Spinal cord (tissue), 10 donors: ENCODE measurements around the gene EIF6. TPM values are rescaled to one million over a fixed set of nuclear protein-coding genes. Genes with fewer than 3 reads are reported as not detected.

ENCODE experiments used
- DNase-seq, 6 donors: peaks; one replicate each; pipeline versions ENCODE4 v3.0.0 to v3.0.0-alpha.2; 2013 to 2015; ENCODE audit warnings: low spot score in 6 of 6, low read depth in 4 of 6
- H3K27ac ChIP-seq: one replicate; pipeline ENCODE4 v1.5.1; 2013; ENCODE audit warnings: low read depth, low read length, control low read depth
- H3K27me3 ChIP-seq: one replicate; pipeline ENCODE4 v1.6.1; 2013; ENCODE audit warnings: low read length; ENCODE audit not compliant: control insufficient read depth, insufficient read depth
- H3K36me3 ChIP-seq: one replicate; pipeline ENCODE4 v1.6.1; 2013; ENCODE audit warnings: low read length; ENCODE audit not compliant: control insufficient read depth, insufficient read depth
- H3K4me1 ChIP-seq: one replicate; pipeline ENCODE4 v1.6.1; 2013; ENCODE audit warnings: low read length; ENCODE audit not compliant: control insufficient read depth, insufficient read depth
- H3K4me3 ChIP-seq: one replicate; pipeline ENCODE4 v1.5.1; 2013; ENCODE audit warnings: low read depth, low read length, control low read depth
- H3K9me3 ChIP-seq: one replicate; pipeline ENCODE4 v1.6.1; 2013; ENCODE audit warnings: low read length; ENCODE audit not compliant: control insufficient read depth, insufficient read depth
- WGBS: methylation state at CpG from one replicate; pipeline ENCODE4 v1.1.5; 2013; ENCODE audit warnings: missing lambda C conversion rate; ENCODE audit not compliant: insufficient coverage; 5-methylcytosine and 5-hydroxymethylcytosine counted together
- polyA plus RNA-seq, 2 donors: library from polyadenylated mRNA; unstranded; fragments of 120-200 nt; gene quantifications; one replicate each; pipeline ENCODE4 v1.2.1, GENCODE V29; 2013; ENCODE audit not compliant: insufficient read length in 2 of 2
- total RNA-seq, 2 donors: library from RNA; depleted of rRNA in 1 of 2; stranded (reverse); fragments of 120-200 nt in 1 of 2; fragments of >200 nt in 1 of 2; gene quantifications; one replicate each; pipeline versions ENCODE4 v1.2.3 to v1.2.4, GENCODE V29; 2013 to 2014
- donor health status: healthy.

EIF6 gene
- total and polyA plus RNA-seq, 4 donors = 56.2 to 106 (median 102) TPM

DNA sequence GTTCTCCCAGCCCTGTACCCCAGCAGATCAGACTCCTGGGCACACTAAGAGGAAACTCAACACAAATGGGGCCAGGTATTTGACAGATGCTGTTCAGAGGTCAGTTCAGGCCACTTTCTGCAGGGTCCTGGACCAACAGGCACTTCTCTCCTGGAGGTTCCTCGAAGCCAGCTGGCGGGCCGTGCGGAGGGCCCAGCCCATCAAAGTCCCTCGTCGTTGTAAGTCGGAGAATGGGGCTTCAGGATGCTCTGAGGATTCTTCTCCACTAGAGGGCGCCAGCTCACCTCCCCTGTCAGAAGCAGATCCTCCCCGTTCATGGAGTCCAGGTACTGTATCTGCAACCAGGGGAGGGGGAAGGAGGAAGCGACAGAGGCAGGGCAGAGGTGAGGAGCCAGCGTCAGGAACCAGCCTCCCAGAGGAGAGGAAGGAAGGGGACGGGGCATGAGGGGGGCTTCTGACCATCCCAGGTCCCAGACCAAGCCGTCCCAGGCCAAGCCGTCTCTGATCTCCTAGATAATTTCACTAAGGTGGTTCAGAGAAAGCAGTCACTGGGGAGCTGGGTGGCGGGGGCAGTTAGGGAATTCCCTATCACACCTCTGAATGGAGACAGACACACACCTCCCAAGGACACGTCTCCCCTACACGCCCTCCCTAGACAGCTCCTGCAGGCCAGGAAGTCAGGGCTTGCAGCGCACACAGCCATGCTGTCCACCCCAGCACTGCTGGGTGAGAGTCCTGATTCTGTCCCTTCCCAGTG is 19.3 kb upstream of the EIF6 start:
- peaks cover 34% of the 10 kb centered on the region for H3K4me1 ChIP-seq
- no peaks in the 10 kb centered on the region for H3K27me3 ChIP-seq
- 27% methylated on average over 10 of the region's 18 CpGs for WGBS
- no peak overlapping the region for H3K27ac ChIP-seq
- peak in 4 of 6 donors; percentile 64 to 94 (median 76) for DNase-seq
- H3K4me3 ChIP-seq = no peak overlapping the region
- H3K9me3 ChIP-seq = no peaks in the 10 kb centered on the region
- H3K36me3 ChIP-seq = peaks cover 32% of the 10 kb centered on the region

- no peak overlapping the region for H3K27ac ChIP-seq
- no peak for DNase-seq
- H3K27me3 ChIP-seq = no peaks in the 10 kb centered on the region
- no peaks in the 10 kb centered on the region for H3K9me3 ChIP-seq
- 86% methylated on average over 11 of the region's 11 CpGs for WGBS
- H3K4me1 ChIP-seq = peaks cover 28% of the 10 kb centered on the region
- H3K36me3 ChIP-seq = peaks cover 32% of the 10 kb centered on the region
- no peak overlapping the region for H3K4me3 ChIP-seq
Observed at GRCh38 chr20:35303382-35303734, 18.8 kb upstream of the EIF6 start.

- Histone ChIP-seq H3K9me3 (no peaks in the 10 kb centered on the region), H3K27ac (no peak overlapping the region), H3K4me1 (peaks cover 22% of the 10 kb centered on the region), H3K27me3 (no peaks in the 10 kb centered on the region), H3K4me3 (no peak overlapping the region), H3K36me3 (peaks cover 32% of the 10 kb centered on the region)
- no peak for DNase-seq
- 80% methylated on average over 1 of the region's 6 CpGs for WGBS
Observed at GRCh38 chr20:35302421-35303335, 18.1 kb upstream of the EIF6 start.

- H3K36me3 ChIP-seq = peaks cover 32% of the 10 kb centered on the region
- no peak for DNase-seq
- no peaks in the 10 kb centered on the region for H3K9me3 ChIP-seq
- H3K4me3 ChIP-seq = no peak overlapping the region
- H3K27ac ChIP-seq = no peak overlapping the region
- WGBS = no CpG with 5 or more reads among the region's 2 CpGs
- H3K27me3 ChIP-seq = no peaks in the 10 kb centered on the region
- peaks cover 10% of the 10 kb centered on the region for H3K4me1 ChIP-seq
Observed at GRCh38 chr20:35301426-35301825, 16.9 kb upstream of the EIF6 start.

DNA sequence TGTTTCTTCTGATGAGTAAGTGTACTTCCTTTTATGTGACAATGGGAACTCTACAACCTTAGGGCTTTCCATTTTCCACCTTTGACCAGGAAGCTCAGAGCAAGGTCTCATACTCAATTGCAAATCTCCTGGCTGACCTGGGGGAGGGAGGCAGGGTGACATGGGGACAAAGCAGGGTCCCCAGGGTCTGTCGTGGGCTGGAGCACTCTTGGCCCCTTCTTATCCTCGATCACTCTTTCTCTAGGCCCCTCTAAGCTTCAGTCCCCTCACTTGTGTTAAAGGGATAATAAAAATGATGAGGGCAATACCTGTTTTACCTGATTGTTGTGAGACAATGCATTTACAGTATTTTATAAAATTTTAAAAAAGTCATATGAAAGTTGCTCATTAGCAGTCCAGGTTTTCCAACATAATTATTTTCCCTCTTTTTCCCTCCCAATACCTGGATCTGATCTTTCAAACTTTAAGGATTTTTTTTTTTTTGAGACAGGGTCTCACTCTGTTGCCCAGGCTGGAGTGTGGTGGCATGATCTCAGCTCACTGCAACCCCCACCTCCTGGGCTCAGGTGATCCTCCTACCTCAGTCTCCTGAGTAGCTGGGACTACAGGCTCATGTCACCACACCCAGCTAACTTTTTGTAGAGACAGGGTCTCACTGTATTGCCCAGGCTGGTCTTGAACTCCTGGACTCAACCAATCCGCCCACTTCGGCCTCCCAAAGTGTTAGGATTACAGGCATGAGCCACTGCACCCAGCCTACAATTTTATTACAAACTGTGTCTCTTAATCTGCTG is 16.1 kb upstream of the EIF6 start:
- no peaks in the 10 kb centered on the region for H3K27me3 ChIP-seq
- H3K4me3 ChIP-seq = no peak overlapping the region
- 94% methylated on average over 3 of the region's 4 CpGs for WGBS
- H3K9me3 ChIP-seq = no peaks in the 10 kb centered on the region
- peaks cover 10% of the 10 kb centered on the region for H3K4me1 ChIP-seq
- no peak for DNase-seq
- H3K27ac ChIP-seq = no peak overlapping the region
- H3K36me3 ChIP-seq = peaks cover 25% of the 10 kb centered on the region

- no peak overlapping the region for H3K27ac ChIP-seq
- peaks cover 22% of the 10 kb centered on the region for H3K36me3 ChIP-seq
- peaks cover 10% of the 10 kb centered on the region for H3K4me1 ChIP-seq
- H3K27me3 ChIP-seq = no peaks in the 10 kb centered on the region
- WGBS = 84% methylated on average over 4 of the region's 4 CpGs
- no peaks in the 10 kb centered on the region for H3K9me3 ChIP-seq
- H3K4me3 ChIP-seq = no peak overlapping the region
- DNase-seq = no peak
Observed at GRCh38 chr20:35299780-35300179, 15.2 kb upstream of the EIF6 start.

DNA sequence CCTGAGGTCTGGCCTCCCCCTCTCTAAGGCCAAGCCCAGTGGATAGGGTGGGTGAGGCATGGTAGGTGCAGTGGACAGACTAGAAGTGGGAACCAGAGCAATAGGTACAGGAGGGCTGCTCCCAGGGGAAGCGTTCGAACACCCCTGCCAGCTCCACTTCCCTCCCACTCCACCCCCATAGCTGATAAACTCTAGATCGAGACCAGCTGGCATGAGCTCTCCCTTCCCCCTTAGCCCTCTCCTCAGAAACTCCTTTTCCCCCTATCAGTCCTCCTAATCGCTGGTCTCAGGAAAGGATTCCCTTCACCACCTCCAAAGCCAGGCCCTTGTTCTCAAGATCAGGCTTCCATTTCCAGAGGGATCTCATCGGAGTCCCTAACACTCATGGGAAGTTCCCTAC is 13.7 kb upstream of the EIF6 start:
- Histone ChIP-seq H3K27me3 (no peaks in the 10 kb centered on the region), H3K27ac (no peak overlapping the region), H3K36me3 (peaks cover 10% of the 10 kb centered on the region), H3K9me3 (no peaks in the 10 kb centered on the region), H3K4me3 (no peak overlapping the region), H3K4me1 (peaks cover under 1% of the 10 kb centered on the region)
- WGBS = 90% methylated on average over 5 of the region's 5 CpGs
- DNase-seq = no peak

GRCh38 chr20:35297740-35298139 is 13.2 kb upstream of the EIF6 start:
- H3K4me3 ChIP-seq = no peak overlapping the region
- H3K4me1 ChIP-seq = no peaks in the 10 kb centered on the region
- 93% methylated on average over 14 of the region's 14 CpGs for WGBS
- H3K27me3 ChIP-seq = no peaks in the 10 kb centered on the region
- no peak for DNase-seq
- no peak overlapping the region for H3K27ac ChIP-seq
- H3K9me3 ChIP-seq = no peaks in the 10 kb centered on the region
- peaks cover 6% of the 10 kb centered on the region for H3K36me3 ChIP-seq

DNA sequence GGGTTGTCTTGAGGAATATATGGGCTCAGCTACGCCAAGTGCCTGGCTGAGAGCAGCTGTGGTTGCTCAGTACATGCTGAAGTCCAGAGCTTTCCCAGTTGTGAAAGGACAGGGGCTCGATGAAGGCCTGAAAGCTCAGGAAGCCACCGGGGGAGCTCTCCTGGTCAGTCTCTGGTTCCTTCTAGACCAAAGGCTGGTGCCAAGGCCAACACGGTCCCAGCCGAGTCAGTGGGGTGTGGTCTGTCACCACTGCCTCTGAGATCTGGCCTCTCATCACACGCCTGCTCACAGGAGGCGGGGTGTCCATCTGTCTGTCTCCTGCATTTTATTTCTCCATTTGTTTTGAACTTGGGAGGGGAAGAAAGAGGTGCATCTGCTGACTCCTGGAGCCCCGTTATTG is 12.6 kb upstream of the EIF6 start:
- peaks cover 4% of the 10 kb centered on the region for H3K36me3 ChIP-seq
- H3K4me1 ChIP-seq = no peaks in the 10 kb centered on the region
- no peaks in the 10 kb centered on the region for H3K27me3 ChIP-seq
- no peaks in the 10 kb centered on the region for H3K9me3 ChIP-seq
- no peak overlapping the region for H3K27ac ChIP-seq
- 66% methylated on average over 6 of the region's 8 CpGs for WGBS
- H3K4me3 ChIP-seq = no peak overlapping the region
- no peak for DNase-seq
